MCF 10A (cell line): ENCODE results near the gene MAP3K2. TPM values are rescaled to one million over a fixed set of nuclear protein-coding genes. Genes with fewer than 3 reads are reported as not detected.

Experiments used
- BruUV-seq: library from RNA; stranded (reverse); fragments of 400-500 nt; replicated peaks from 2 replicates; lab custom pipeline; 2021; lab: Mats Ljungman, UMichigan
- CTCF ChIA-PET: fragments of 300-600 bp; sonication (Branson Sonifier 250); formaldehyde crosslinking; extraction: SDS; loops from one replicate; lab custom pipeline; 2021; ENCODE audit warnings: antibody characterized with exemption, inconsistent platforms; lab: Yijun Ruan, JAX
- POLR2A ChIA-PET: fragments of 300-600, 350-650 bp; sonication (Branson Sonifier 250); formaldehyde crosslinking; extraction: SDS; loops from one replicate; lab custom pipeline; 2020; ENCODE audit warnings: antibody characterized with exemption, inconsistent platforms; lab: Yijun Ruan, JAX
- DNase-seq: peaks from one replicate; pipeline ENCODE4 v3.0.0-alpha.2; 2018; ENCODE audit not compliant: unreplicated experiment
- H3K27ac Mint-ChIP-seq: one replicate; pipeline ENCODE4 v1.8.0; 2022; ENCODE audit warnings: mild to moderate bottlenecking, low read depth, mixed read lengths; ENCODE audit not compliant: unreplicated experiment
- H3K27me3 Mint-ChIP-seq: one replicate; pipeline ENCODE4 v1.8.0; 2022; ENCODE audit warnings: mixed read lengths; ENCODE audit not compliant: insufficient read depth, unreplicated experiment
- H3K36me3 Mint-ChIP-seq: one replicate; pipeline ENCODE4 v1.8.0; 2022; ENCODE audit warnings: mild to moderate bottlenecking, moderate library complexity, mixed read lengths; ENCODE audit not compliant: insufficient read depth, unreplicated experiment
- H3K4me1 Mint-ChIP-seq: one replicate; pipeline ENCODE4 v1.8.0; 2022; ENCODE audit warnings: mixed read lengths; ENCODE audit not compliant: insufficient read depth, unreplicated experiment
- H3K4me3 Mint-ChIP-seq: one replicate; pipeline ENCODE4 v1.8.0; 2022; ENCODE audit warnings: mild to moderate bottlenecking, moderate library complexity, mixed read lengths; ENCODE audit not compliant: unreplicated experiment
- H3K9me3 Mint-ChIP-seq: one replicate; pipeline ENCODE4 v1.8.0; 2022; ENCODE audit warnings: mixed read lengths; ENCODE audit not compliant: unreplicated experiment
- CTCF ChIP-seq: fragments of 200-600 bp; IDR thresholded peaks from one replicate; pipeline ENCODE4 v1.8.0; 2022; ENCODE audit warnings: antibody characterized with exemption, mild to moderate bottlenecking; ENCODE audit not compliant: unreplicated experiment
- intact Hi-C: fragments of 100-400 bp; cut with micrococcal nuclease; formaldehyde crosslinking; loops from 2 replicates; pipeline ENCODE4 v1.14.1; 2022
- total RNA-seq: library from RNA; stranded (reverse); gene quantifications from 2 replicates; pipeline ENCODE4 v1.2.3, GENCODE V29; 2022

The MAP3K2 gene
- total RNA-seq, 1 experiment from 2014 or later, result 62.9 TPM

GRCh38 chr2:127422559-127423477 lies 35.0 kb upstream of the MAP3K2 start:
- CTCF ChIA-PET, result no interaction called here
- H3K4me1 Mint-ChIP-seq, result peaks cover 6% of the 10 kb centered on the region
- BruUV-seq, result no TSS peak
- H3K27me3 Mint-ChIP-seq, result peaks cover 25% of the 10 kb centered on the region
- no peak overlapping the region for H3K27ac Mint-ChIP-seq
- no peak for TF ChIP-seq CTCF
- no peaks in the 10 kb centered on the region for H3K9me3 Mint-ChIP-seq
- intact Hi-C loops, result no loop called here
- POLR2A ChIA-PET, result no interaction called here
- H3K36me3 Mint-ChIP-seq, result no peaks in the 10 kb centered on the region
- DNase-seq, result no peak
- H3K4me3 Mint-ChIP-seq, result peak overlapping the region; percentile 38

GRCh38 chr2:127421871-127422558 lies 34.2 kb upstream of the MAP3K2 start:
- intact Hi-C loops, result no loop called here
- H3K4me3 Mint-ChIP-seq, result no peak overlapping the region
- H3K36me3 Mint-ChIP-seq, result no peaks in the 10 kb centered on the region
- BruUV-seq, result no TSS peak
- DNase-seq, result no peak
- no peak overlapping the region for H3K27ac Mint-ChIP-seq
- H3K4me1 Mint-ChIP-seq, result peaks cover 7% of the 10 kb centered on the region
- ChIA-PET CTCF (no interaction called here), POLR2A (interaction anchor here (1.0 kb wide), 1 partner anchor 25 kb away, joined by 3 read pairs; no protein-coding TSS in a partner anchor)
- no peaks in the 10 kb centered on the region for H3K9me3 Mint-ChIP-seq
- H3K27me3 Mint-ChIP-seq, result peaks cover 25% of the 10 kb centered on the region
- no peak for TF ChIP-seq CTCF

- peaks cover 15% of the 10 kb centered on the region for H3K4me1 Mint-ChIP-seq
- ChIA-PET POLR2A (interaction anchor here (1.0 kb wide), 1 partner anchor 25 kb away, joined by 3 read pairs; no protein-coding TSS in a partner anchor), CTCF (interaction anchor here (0.6 kb wide), 1 partner anchor 12 kb away, joined by 3 read pairs; no protein-coding TSS in a partner anchor)
- TF ChIP-seq CTCF, result no peak
- intact Hi-C loops, result no loop called here
- H3K36me3 Mint-ChIP-seq, result no peaks in the 10 kb centered on the region
- no peak overlapping the region for H3K4me3 Mint-ChIP-seq
- H3K27ac Mint-ChIP-seq, result no peak overlapping the region
- BruUV-seq, result no TSS peak
- peaks cover 25% of the 10 kb centered on the region for H3K27me3 Mint-ChIP-seq
- H3K9me3 Mint-ChIP-seq, result no peaks in the 10 kb centered on the region
- DNase-seq, result no peak
These were observed 33.5 kb upstream of the MAP3K2 start for GRCh38 chr2:127421116-127421800.
